Body of pancreas (tissue), 4 donors: Measurements from ENCODE around the gene SLC28A1.

Source experiments
- CTCF ChIP-seq, 7 experiments: fragments of 450-650 bp in 4 of 7; fragments of 200-600 bp in 3 of 7; sonication (generic) in 3 of 7; IDR thresholded peaks; one replicate each; pipeline ENCODE4 v1.5.1; 2016 to 2019; ENCODE audit warnings: antibody characterized with exemption in 7 of 7
- POLR2A ChIP-seq, 3 donors: fragments of 450-650 bp; IDR thresholded peaks; one replicate each; pipeline ENCODE4 v1.6.1; 2016; ENCODE audit warnings: antibody characterized with exemption in 3 of 3, mild to moderate bottlenecking in 2 of 3

- no peak for TF ChIP-seq CTCF (IDR thresholded peaks at IDR 0.05)
- TF ChIP-seq POLR2A (IDR thresholded peaks at IDR 0.05) = no peak
These were observed 58.0 kb downstream of the SLC28A1 start for GRCh38 chr15:84942456-84942855.
